CD4-positive, alpha-beta T cell (primary cell): ENCODE results near the gene BANF2. TPM values are rescaled to one million over a fixed set of nuclear protein-coding genes. Genes with fewer than 3 reads are reported as not detected.

ENCODE experiments used
- ATAC-seq: fragments of 200-7000 bp; cut with Tn5 transposase; one replicate; pipeline ENCODE4 v1.10.0; 2022; ENCODE audit warnings: mild to moderate bottlenecking; ENCODE audit not compliant: poor library complexity
- CTCF ChIA-PET: fragments of 350-600 bp; sonication (Branson Sonifier 250); formaldehyde crosslinking; loops from one replicate; lab custom pipeline; 2021; ENCODE audit warnings: antibody characterized with exemption, inconsistent platforms; lab: Charles Lee
- POLR2A ChIA-PET: fragments of 350-600 bp; sonication (Branson Sonifier 250); formaldehyde crosslinking; loops from one replicate; lab custom pipeline; 2021; ENCODE audit warnings: antibody characterized with exemption, inconsistent platforms; lab: Charles Lee
- DNase-seq, 14 experiments: peaks; one replicate each; pipeline ENCODE4 v3.0.0-alpha.2; 2013 to 2020; ENCODE audit warnings: mixed read lengths in 2 of 14
- H3K27ac ChIP-seq, 2 donors: one replicate each; pipeline versions ENCODE4 v1.5.1 to v1.7.0; 2013; ENCODE audit warnings: low read length in 2 of 2, low read depth in 1 of 2, mild to moderate bottlenecking in 1 of 2
- H3K27me3 ChIP-seq, 2 experiments: 1 replicate in 1 of 2; 2 replicates in 1 of 2; pipeline versions ENCODE4 v1.6.1 to v1.7.0; 2013; ENCODE audit warnings: low read length in 2 of 2, control low read depth in 1 of 2, mild to moderate bottlenecking in 1 of 2, moderate library complexity in 1 of 2; ENCODE audit not compliant: insufficient read depth in 2 of 2, control insufficient read depth in 1 of 2
- H3K36me3 ChIP-seq: one replicate; pipeline ENCODE4 v1.6.1; 2013; ENCODE audit warnings: low read length, control low read depth; ENCODE audit not compliant: insufficient read depth
- H3K4me1 ChIP-seq: one replicate; pipeline ENCODE4 v1.6.1; 2013; ENCODE audit warnings: low read length, control low read depth; ENCODE audit not compliant: insufficient read depth
- H3K4me3 ChIP-seq: one replicate; pipeline ENCODE4 v1.5.1; 2013; ENCODE audit warnings: mild to moderate bottlenecking, low read length, moderate library complexity
- H3K9me3 ChIP-seq, 2 experiments: 1 replicate in 1 of 2; 2 replicates in 1 of 2; pipeline versions ENCODE4 v1.6.1 to v1.7.0; 2013; ENCODE audit warnings: low read length in 2 of 2, mild to moderate bottlenecking in 2 of 2, control low read depth in 1 of 2, moderate library complexity in 1 of 2; ENCODE audit not compliant: control insufficient read depth in 1 of 2, insufficient read depth in 1 of 2
- H3K27ac Mint-ChIP-seq: one replicate; pipeline ENCODE4 v1.8.0; 2020; ENCODE audit warnings: mixed read lengths
- H3K27me3 Mint-ChIP-seq: one replicate; pipeline ENCODE4 v1.8.0; 2021; ENCODE audit warnings: mixed read lengths
- H3K36me3 Mint-ChIP-seq: one replicate; pipeline ENCODE4 v1.8.0; 2021; ENCODE audit warnings: low read depth, mixed read lengths
- H3K4me1 Mint-ChIP-seq: one replicate; pipeline ENCODE4 v1.8.0; 2021; ENCODE audit warnings: low read depth, mixed read lengths
- H3K4me3 Mint-ChIP-seq: one replicate; pipeline ENCODE4 v1.8.0; 2020; ENCODE audit warnings: mild to moderate bottlenecking, mixed read lengths
- H3K9me3 Mint-ChIP-seq: one replicate; pipeline ENCODE4 v1.8.0; 2020; ENCODE audit warnings: mixed read lengths
- CTCF ChIP-seq: fragments of 200-600 bp; IDR thresholded peaks from one replicate; pipeline ENCODE4 v1.8.0; 2022; ENCODE audit warnings: antibody characterized with exemption, mild to moderate bottlenecking
- intact Hi-C, 2 experiments: fragments of 100-400 bp; cut with DNase I in 1 of 2; cut with micrococcal nuclease in 1 of 2; formaldehyde crosslinking; loops; one replicate each; pipeline versions ENCODE4 v1.15.1 to v1.9.0; 2023 to 2025; cut with DNase I, micrococcal nuclease
- total RNA-seq, 174 experiments: library from RNA in 2 of 174; stranded (reverse) in 2 of 174; gene quantifications; one replicate each; pipeline ENCODE4 v1.2.3 and lab custom pipeline; 2021 to 2026

Gene BANF2
- total RNA-seq, 2 experiments from 2014 or later, result not detected

GRCh38 chr20:17681726-17682102 is 18.1 kb upstream of the BANF2 start:
- Mint-ChIP-seq H3K9me3 (no peaks in the 10 kb centered on the region), H3K4me3 (peak overlapping the region; percentile 93), H3K4me1 (peaks cover 26% of the 10 kb centered on the region), H3K27me3 (peaks cover 24% of the 10 kb centered on the region), H3K27ac (peak overlapping the region; percentile 74), H3K36me3 (peaks cover 21% of the 10 kb centered on the region)
- no peaks in the 10 kb centered on the region for H3K9me3 ChIP-seq
- CTCF ChIA-PET, result interaction anchor here (1.1 to 2.3 kb wide), 16 partner anchors 9 to 606 kb away, joined by 3 to 14 read pairs (median 6); partner anchors contain the start of genes BANF2, DSTN, MGME1 and SNX5
- intact Hi-C loops, result loop anchor here (1.0 to 10.0 kb wide), 15 partner anchors 69 to 1107 kb away; partner anchors contain the start of genes SNX5 (in 2 of the 2), DSTN (in 1 of the 2), KAT14 (in 1 of the 2) and KIF16B (in 1 of the 2)
- ATAC-seq (peak; percentile 0), DNase-seq (peak in 1 of 14 experiments; percentile 10)
- H3K27me3 ChIP-seq, result peaks cover 10 to 20% of the 10 kb centered on the region in 2 experiments
- no peak overlapping the region for H3K27ac ChIP-seq
- no peak for TF ChIP-seq CTCF
- peaks cover 20% of the 10 kb centered on the region for H3K4me1 ChIP-seq
- H3K36me3 ChIP-seq, result no peaks in the 10 kb centered on the region
- POLR2A ChIA-PET, result interaction anchor here (0.7 to 3.1 kb wide), 20 partner anchors 11 to 1112 kb away, joined by 3 to 61 read pairs (median 8); partner anchors contain the start of genes BFSP1, DSTN, DZANK1 and KAT14
- peak overlapping the region; percentile 76 for H3K4me3 ChIP-seq

GRCh38 chr20:17682103-17682888 is 17.5 kb upstream of the BANF2 start, which contains the start of gene RRBP1:
Gene RRBP1 (minus strand): TSS chr20:17682242. CDS start chr20:17660507, 21,735 bp downstream.
- Mint-ChIP-seq H3K27me3 (peaks cover 30% of the 10 kb centered on the region), H3K4me3 (peak within 1 kb of the TSS; percentile 93), H3K9me3 (no peaks in the 10 kb centered on the region), H3K4me1 (peaks cover 26% of the 10 kb centered on the region), H3K36me3 (peaks cover 21% of the 10 kb centered on the region), H3K27ac (peak within 1 kb of the TSS; percentile 74)
- DNase-seq (peak; percentile 91 to 99 (median 95)), ATAC-seq (peak; percentile 90)
- TF ChIP-seq CTCF, result peak; percentile 89
- Histone ChIP-seq H3K27me3 (peaks cover 12 to 25% of the 10 kb centered on the region in 2 experiments), H3K36me3 (no peaks in the 10 kb centered on the region), H3K27ac (peak within 1 kb of the TSS; percentile 53 to 56), H3K4me1 (peaks cover 20% of the 10 kb centered on the region), H3K4me3 (peak within 1 kb of the TSS; percentile 76), H3K9me3 (no peaks in the 10 kb centered on the region)
- POLR2A ChIA-PET, result interaction anchor here (0.5 to 3.1 kb wide), 30 partner anchors 9 to 1111 kb away, joined by 3 to 61 read pairs (median 4); partner anchors contain the start of genes BFSP1, DSTN, DZANK1 and KAT14
- CTCF ChIA-PET, result interaction anchor here (0.6 to 2.3 kb wide), 25 partner anchors 9 to 606 kb away, joined by 3 to 14 read pairs (median 4); partner anchors contain the start of genes BANF2, BFSP1, DSTN and MGME1
- intact Hi-C loops, result loop anchor here (1.0 to 10.0 kb wide), 12 partner anchors 70 to 1107 kb away; partner anchors contain the start of genes SNX5 (in 2 of the 2), KAT14 (in 1 of the 2), KIF16B (in 1 of the 2) and MGME1 (in 1 of the 2)

GRCh38 chr20:17682889-17683198 is 16.9 kb upstream of the BANF2 start:
- DNase-seq (no peak), ATAC-seq (no peak)
- ChIA-PET POLR2A (interaction anchor here (0.5 to 3.1 kb wide), 28 partner anchors 8 to 882 kb away, joined by 3 to 61 read pairs (median 4); partner anchors contain the start of genes BFSP1, DSTN, DZANK1 and KAT14), CTCF (interaction anchor here (0.6 to 2.3 kb wide), 24 partner anchors 8 to 605 kb away, joined by 3 to 14 read pairs (median 4); partner anchors contain the start of genes BANF2, BFSP1, DSTN and MGME1)
- H3K4me1 ChIP-seq, result peaks cover 20% of the 10 kb centered on the region
- H3K9me3 ChIP-seq, result no peaks in the 10 kb centered on the region
- H3K36me3 ChIP-seq, result no peaks in the 10 kb centered on the region
- peaks cover 36% of the 10 kb centered on the region for H3K27me3 Mint-ChIP-seq
- H3K9me3 Mint-ChIP-seq, result no peaks in the 10 kb centered on the region
- H3K36me3 Mint-ChIP-seq, result peaks cover 20% of the 10 kb centered on the region
- H3K4me3 ChIP-seq, result peak overlapping the region; percentile 76
- peaks cover 15 to 28% of the 10 kb centered on the region in 2 experiments for H3K27me3 ChIP-seq
- intact Hi-C loops, result loop anchor here (1.0 to 10.0 kb wide), 12 partner anchors 71 to 1108 kb away; partner anchors contain the start of genes SNX5 (in 2 of the 2), KAT14 (in 1 of the 2), KIF16B (in 1 of the 2) and MGME1 (in 1 of the 2)
- peaks cover 26% of the 10 kb centered on the region for H3K4me1 Mint-ChIP-seq
- peak overlapping the region; percentile 74 for H3K27ac Mint-ChIP-seq
- peak overlapping the region; percentile 53 to 56 for H3K27ac ChIP-seq
- TF ChIP-seq CTCF, result peak; percentile 57
- H3K4me3 Mint-ChIP-seq, result peak overlapping the region; percentile 93
